ENCODE results near the gene GJC2. TPM values are rescaled to one million over a fixed set of nuclear protein-coding genes. Genes with fewer than 3 reads are reported as not detected.

Gene GJC2
- total RNA-seq, 1 experiment from 2014 or later, result 1.6 TPM

DNA sequence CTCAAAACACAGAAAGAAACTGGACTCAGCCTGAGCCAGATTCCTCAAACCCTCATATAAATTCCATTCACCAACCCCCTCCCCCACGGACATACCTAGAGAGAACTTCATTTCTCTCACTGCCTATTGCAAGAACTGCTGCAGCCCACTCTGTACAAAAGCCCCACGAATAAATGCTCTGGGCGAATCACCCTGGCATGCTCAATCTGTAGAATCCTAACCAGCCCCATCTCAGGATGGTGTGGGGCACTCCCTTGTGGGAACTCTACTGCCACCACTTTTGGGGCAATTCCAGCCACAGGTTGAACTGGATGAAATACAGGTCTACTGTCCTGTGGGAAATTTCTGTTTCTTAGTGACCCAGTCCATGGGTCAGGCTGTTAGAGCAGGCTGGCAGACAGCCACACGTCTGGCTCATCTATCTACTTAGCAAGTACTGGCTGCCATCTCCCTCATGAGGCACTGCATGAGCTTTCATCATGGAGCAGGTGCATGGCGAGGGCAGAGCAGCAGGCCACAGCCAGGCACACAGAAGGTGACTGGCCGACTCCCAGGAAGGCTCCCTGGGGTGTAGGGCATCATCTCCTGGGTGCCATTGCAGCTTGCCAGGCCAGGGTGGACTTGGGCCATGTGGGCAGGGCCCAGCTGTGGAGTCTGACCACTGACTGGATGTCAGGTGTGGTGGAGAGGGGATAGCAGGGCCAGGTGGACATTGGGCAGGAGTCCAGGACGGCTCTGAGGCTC is 45.0 kb upstream of the GJC2 start:
- Histone ChIP-seq H2BK5ac (ENCODE audit: insufficient read length, low read length) (no peak overlapping the region), H3K27ac (ENCODE audit: insufficient read length, low read depth, low read length) (no peak overlapping the region), H2BK20ac (ENCODE audit: low read depth, low read length, poor library complexity, severe bottlenecking) (no peak overlapping the region), H2AK5ac (ENCODE audit: insufficient read length, low read length) (no peak overlapping the region), H3T11ph (ENCODE audit: low read length) (no peak overlapping the region), H4K5ac (ENCODE audit: insufficient read length, low read depth, low read length) (no peak overlapping the region), H3K9ac (ENCODE audit: extremely low read depth, insufficient read length, low read length) (no peak overlapping the region), H4K8ac (replicated peaks; ENCODE audit: insufficient read length, low read depth, low read length) (no peak overlapping the region), H2BK15ac (ENCODE audit: low read depth, low read length) (no peak overlapping the region), H3K18ac (ENCODE audit: insufficient read length, low read depth, low read length) (no peak overlapping the region), H3K23ac (ENCODE audit: insufficient read length, low read depth, low read length) (no peak overlapping the region), H4K91ac (ENCODE audit: insufficient read length, low read depth, low read length) (no peak overlapping the region), H3K14ac (ENCODE audit: insufficient read depth, low read length) (no peak overlapping the region), H2BK120ac (ENCODE audit: low read depth, low read length, poor library complexity, severe bottlenecking) (no peak overlapping the region), H3K4me1 (ENCODE audit: insufficient read depth, low read length) (no peaks in the 10 kb centered on the region), H4K20me1 (ENCODE audit: control insufficient read depth, insufficient read depth, insufficient read length) (no peaks in the 10 kb centered on the region), H3K79me1 (ENCODE audit: insufficient read depth, low read depth, low read length, poor library complexity, severe bottlenecking) (peaks cover 3% of the 10 kb centered on the region), H3K56ac (ENCODE audit: insufficient read length, low read depth, low read length) (no peak overlapping the region), H2AFZ (ENCODE audit: low read length) (no peak overlapping the region), H2BK12ac (ENCODE audit: insufficient read length, low read depth, low read length) (no peak overlapping the region), H3K23me2 (ENCODE audit: insufficient read length, low read depth, low read length, poor library complexity, severe bottlenecking) (peaks cover 12% of the 10 kb centered on the region), H3K4me2 (ENCODE audit: insufficient read depth, insufficient read length, low read length) (peak overlapping the region; percentile 37), H3K27me3 (ENCODE audit: insufficient read depth, low read length) (no peaks in the 10 kb centered on the region), H3K9me3 (ENCODE audit: control insufficient read depth, low read depth, low read length) (no peaks in the 10 kb centered on the region), H3K79me2 (ENCODE audit: insufficient read depth, low read length) (no peaks in the 10 kb centered on the region), H3K4ac (ENCODE audit: low read depth, low read length) (no peak overlapping the region)
- Mint-ChIP-seq H3K27me3 (ENCODE audit: low read depth) (peaks cover 3% of the 10 kb centered on the region), H3K27ac (peak overlapping the region in 2 of 3 experiments; percentile 62 to 76; a peak in 2 of 7 replicates), H3K4me1 (peaks cover 18 to 19% of the 10 kb centered on the region in 2 experiments), H3K36me3 (ENCODE audit: insufficient read depth in 1 of 3, low read depth in 3 of 3) (peaks cover 18 to 38% (median 31%) of the 10 kb centered on the region in 3 experiments; a peak in 6 of 7 replicates), H3K9me3 (no peaks in the 10 kb centered on the region), H3K4me3 (peak overlapping the region; percentile 95 to 96)
- DNase-seq, result peak; percentile 22
- TF ChIP-seq, protein P1, sequence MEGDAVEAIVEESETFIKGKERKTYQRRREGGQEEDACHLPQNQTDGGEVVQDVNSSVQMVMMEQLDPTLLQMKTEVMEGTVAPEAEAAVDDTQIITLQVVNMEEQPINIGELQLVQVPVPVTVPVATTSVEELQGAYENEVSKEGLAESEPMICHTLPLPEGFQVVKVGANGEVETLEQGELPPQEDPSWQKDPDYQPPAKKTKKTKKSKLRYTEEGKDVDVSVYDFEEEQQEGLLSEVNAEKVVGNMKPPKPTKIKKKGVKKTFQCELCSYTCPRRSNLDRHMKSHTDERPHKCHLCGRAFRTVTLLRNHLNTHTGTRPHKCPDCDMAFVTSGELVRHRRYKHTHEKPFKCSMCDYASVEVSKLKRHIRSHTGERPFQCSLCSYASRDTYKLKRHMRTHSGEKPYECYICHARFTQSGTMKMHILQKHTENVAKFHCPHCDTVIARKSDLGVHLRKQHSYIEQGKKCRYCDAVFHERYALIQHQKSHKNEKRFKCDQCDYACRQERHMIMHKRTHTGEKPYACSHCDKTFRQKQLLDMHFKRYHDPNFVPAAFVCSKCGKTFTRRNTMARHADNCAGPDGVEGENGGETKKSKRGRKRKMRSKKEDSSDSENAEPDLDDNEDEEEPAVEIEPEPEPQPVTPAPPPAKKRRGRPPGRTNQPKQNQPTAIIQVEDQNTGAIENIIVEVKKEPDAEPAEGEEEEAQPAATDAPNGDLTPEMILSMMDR (conservative IDR thresholded peaks at IDR 0.05), result no peak
- WGBS (ENCODE audit: extremely low coverage, insufficient read length, low lambda C conversion rate), result no CpG with 5 or more reads among the region's 7 CpGs

Measured in H9 (cell line).